ENCODE results near the gene PET117.
"Not testable (repeated sequence)": the region's sequence is repeated elsewhere in the genome, so short reads cannot be mapped to it uniquely, and the experiment has no call there.

PET117 gene

DNA sequence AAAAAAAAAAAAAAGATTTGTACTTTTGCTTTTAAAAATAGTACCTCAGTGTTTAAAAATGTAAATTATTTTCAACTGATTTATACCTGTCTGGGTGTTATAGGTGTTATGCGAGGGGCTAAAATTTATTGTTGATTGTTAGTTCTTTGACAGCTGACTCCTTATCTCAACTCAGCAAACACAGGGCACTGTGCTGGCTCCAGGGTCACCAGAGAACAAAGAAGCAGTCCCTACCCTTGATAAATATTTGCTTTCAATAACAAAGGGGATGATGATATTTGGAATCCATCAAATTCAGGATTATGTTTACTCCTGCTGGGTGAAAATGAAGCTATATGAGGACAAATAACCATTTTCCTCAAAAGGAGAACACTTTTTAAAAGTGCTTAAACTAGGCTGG, 34.2 kb upstream of the PET117 start:
- TF ChIP-seq POLR2A (IDR thresholded peaks at IDR 0.05; ENCODE audit: low read depth, low read length) (no peak), POLR2AphosphoS5 (IDR thresholded peaks at IDR 0.05; ENCODE audit: low read depth, low read length) (no peak)
- DNase-seq (ENCODE audit: insufficient read length, low spot score) (no peak), FAIRE-seq (no peak)

DNA sequence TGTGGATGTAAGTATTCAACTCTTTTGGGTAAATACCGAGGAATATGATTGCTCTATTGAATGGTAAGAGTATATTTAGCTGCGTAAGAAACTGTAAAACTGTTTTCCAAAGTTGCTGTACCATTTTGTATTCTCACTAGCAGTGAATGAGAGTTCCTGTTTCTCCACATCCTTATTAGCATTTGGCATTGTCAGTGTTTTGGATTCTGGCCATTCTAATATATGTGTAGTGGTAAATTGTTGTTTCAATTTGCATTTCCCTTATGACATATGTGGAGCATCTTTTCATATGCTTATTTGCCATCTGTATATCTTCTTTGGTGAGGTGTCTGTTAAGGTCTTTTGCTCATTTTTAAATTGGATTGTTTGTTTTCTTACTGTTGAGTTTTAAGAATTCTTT, 29.3 kb upstream of the PET117 start:
- no peak for DNase-seq (ENCODE audit: insufficient read length, low spot score)
- TF ChIP-seq POLR2AphosphoS5 (IDR thresholded peaks at IDR 0.05; ENCODE audit: low read depth, low read length) (no peak), POLR2A (IDR thresholded peaks at IDR 0.05; ENCODE audit: low read depth, low read length) (no peak), POU2F2 (IDR thresholded peaks at IDR 0.05; ENCODE audit: low read depth, low read length) (no peak), PAX5 (IDR thresholded peaks at IDR 0.05; ENCODE audit: insufficient read depth, low read length, severe bottlenecking) (no peak), SPI1 (IDR thresholded peaks at IDR 0.05; ENCODE audit: low read depth, low read length) (no peak)
- FAIRE-seq = no peak

DNA sequence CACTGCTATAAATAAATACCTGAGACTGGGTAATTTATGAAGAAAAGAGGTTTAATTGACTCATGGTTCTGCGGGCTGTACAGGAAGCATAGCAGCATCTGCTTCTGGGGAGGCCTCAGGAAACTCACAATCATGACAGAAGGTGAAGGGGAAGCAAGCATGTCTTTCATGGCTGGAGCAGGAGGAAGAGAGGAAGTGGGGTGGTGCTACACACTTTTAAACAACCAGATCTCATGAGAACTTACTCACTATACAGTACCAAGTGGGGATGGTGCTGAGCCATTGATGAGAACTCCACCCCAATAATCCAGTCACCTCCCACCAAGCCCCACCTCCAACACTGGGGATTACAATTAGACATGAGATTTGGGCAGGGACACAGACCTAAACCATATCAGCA, 9.1 kb upstream of the PET117 start:
- peak; percentile 16; the same call in 1 of the 2 replicates for TF ChIP-seq SPI1 (IDR thresholded peaks at IDR 0.05; ENCODE audit: low read depth, low read length)
- DNase-seq (ENCODE audit: insufficient read length, low spot score); FAIRE-seq: not testable (repeated sequence)

DNA sequence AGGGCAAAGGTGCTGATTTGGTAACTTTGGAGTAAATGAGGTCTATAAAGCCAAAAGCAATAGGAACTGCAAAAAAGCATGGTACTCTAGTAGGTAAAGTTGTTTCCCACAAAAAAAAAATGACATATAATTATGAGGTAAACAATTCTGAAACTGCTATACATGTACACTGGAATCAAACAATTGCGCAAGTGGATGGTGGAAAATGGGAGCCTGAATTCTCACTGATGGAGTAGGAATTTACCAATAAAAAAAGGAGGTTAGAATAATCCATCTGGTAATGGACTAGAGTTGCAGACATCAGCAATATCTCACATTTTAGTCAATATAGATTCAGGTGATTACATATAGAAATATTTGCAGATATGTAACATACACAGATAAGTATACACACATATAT, 5.0 kb upstream of the PET117 start:
- TF ChIP-seq POLR2A (IDR thresholded peaks at IDR 0.05; ENCODE audit: low read depth, low read length) (no peak), PAX5 (IDR thresholded peaks at IDR 0.05; ENCODE audit: insufficient read depth, low read length, severe bottlenecking) (no peak), TAF1 (IDR thresholded peaks at IDR 0.05; ENCODE audit: low read depth, low read length) (no peak), POU2F2 (IDR thresholded peaks at IDR 0.05; ENCODE audit: low read depth, low read length) (no peak), POLR2AphosphoS5 (IDR thresholded peaks at IDR 0.05; ENCODE audit: low read depth, low read length) (no peak), SPI1 (IDR thresholded peaks at IDR 0.05; ENCODE audit: low read depth, low read length) (no peak)
- DNase-seq (ENCODE audit: insufficient read length, low spot score) = no peak
- FAIRE-seq = no peak

DNA sequence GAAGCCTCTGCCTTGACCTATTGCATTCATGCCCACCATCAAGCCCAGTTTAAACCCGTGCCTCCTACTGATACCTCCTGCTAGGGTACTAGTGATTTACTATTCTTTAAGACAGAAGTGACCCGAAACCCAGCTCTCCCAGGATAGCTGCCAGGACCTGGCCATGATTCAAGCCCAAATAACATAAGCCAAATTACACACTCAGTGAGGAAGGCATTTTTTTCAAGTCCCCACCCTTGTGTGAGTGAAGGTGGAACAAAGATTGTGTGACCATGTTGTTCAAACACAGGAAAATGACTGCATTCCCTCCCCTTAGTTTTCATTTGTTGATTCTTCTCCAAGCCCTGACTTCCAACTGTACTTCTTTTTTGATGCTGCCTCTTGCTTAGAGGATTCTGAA, 3.7 kb upstream of the PET117 start:
- FAIRE-seq (no peak), DNase-seq (ENCODE audit: insufficient read length, low spot score) (no peak)
- TF ChIP-seq POLR2A (IDR thresholded peaks at IDR 0.05; ENCODE audit: low read depth, low read length) = no peak
- TF ChIP-seq TAF1 (IDR thresholded peaks at IDR 0.05; ENCODE audit: low read depth, low read length) = no peak
- TF ChIP-seq POU2F2 (IDR thresholded peaks at IDR 0.05; ENCODE audit: low read depth, low read length) = no peak
- no peak for TF ChIP-seq POLR2AphosphoS5 (IDR thresholded peaks at IDR 0.05; ENCODE audit: low read depth, low read length)
- no peak for TF ChIP-seq SPI1 (IDR thresholded peaks at IDR 0.05; ENCODE audit: low read depth, low read length)
- no peak for TF ChIP-seq PAX5 (IDR thresholded peaks at IDR 0.05; ENCODE audit: insufficient read depth, low read length, severe bottlenecking)

DNA sequence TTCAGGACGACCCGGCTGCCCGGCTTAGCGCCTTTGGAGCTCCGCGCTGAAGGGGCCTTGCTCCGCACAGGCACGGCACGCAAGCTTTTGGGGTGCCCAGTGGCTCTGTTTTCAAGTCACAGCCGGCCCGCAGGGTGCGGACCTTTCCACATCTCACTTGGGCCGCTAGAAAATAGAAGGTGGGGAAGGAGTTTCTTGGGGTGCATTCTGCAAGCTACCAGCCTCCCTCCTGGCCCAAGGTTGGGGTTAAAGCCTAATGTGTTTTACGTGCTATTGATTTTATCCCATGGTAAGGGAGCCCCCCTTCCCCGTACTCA, 561 bp downstream of the PET117 start:
- FAIRE-seq (no peak), DNase-seq (ENCODE audit: insufficient read length, low spot score) (peak; percentile 10)
- TF ChIP-seq TAF1 (IDR thresholded peaks at IDR 0.05; ENCODE audit: low read depth, low read length) (no peak), POLR2AphosphoS5 (IDR thresholded peaks at IDR 0.05; ENCODE audit: low read depth, low read length) (no peak), SPI1 (IDR thresholded peaks at IDR 0.05; ENCODE audit: low read depth, low read length) (no peak), POLR2A (IDR thresholded peaks at IDR 0.05; ENCODE audit: low read depth, low read length) (no peak), POU2F2 (IDR thresholded peaks at IDR 0.05; ENCODE audit: low read depth, low read length) (no peak), PAX5 (IDR thresholded peaks at IDR 0.05; ENCODE audit: insufficient read depth, low read length, severe bottlenecking) (no peak)

DNA sequence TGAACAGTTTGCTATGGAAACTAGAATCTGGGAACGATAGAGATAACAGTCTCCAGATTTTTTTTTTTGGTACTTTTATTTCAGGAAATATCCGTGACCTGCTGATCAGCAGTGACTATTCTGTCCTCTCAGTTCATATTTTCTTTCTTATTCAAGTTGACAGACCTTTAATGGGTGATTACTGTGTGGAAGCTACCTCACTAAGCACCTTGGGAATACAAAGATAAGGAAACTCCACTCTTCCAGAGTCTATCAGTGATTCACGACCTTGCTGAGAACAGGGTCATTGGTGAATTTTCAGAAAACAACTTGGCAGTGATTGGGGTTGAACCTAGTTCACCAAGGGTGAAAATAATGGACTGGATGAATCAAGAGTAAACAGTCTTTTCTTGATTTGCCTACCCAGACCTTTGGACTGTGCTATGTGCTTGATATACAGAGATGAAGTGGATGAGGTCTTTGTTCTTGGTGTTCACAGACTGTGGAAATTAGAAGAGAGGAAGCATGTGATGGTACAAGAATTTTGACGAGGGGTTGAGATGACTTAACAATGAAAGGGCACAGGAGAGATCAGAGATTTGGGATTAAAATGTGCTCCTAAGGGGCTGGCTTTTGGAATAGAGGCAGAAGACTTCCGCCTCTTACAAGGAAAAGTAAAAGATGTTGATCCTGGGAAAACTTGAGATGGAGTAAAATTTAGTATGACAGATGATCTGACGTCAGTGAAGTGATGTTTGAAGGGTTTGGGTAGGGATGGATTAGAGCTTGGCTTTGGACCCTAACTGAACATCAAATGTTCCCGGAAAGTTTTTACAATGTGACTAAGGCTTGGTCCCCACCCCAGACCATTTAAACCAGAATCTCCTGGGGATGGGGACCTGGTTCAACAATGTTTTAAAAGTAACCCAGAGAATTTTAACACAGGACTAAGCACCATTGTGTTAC, 1.2 kb downstream of the PET117 start:
- DNase-seq (ENCODE audit: insufficient read length, low spot score) (no peak), FAIRE-seq (no peak)

DNA sequence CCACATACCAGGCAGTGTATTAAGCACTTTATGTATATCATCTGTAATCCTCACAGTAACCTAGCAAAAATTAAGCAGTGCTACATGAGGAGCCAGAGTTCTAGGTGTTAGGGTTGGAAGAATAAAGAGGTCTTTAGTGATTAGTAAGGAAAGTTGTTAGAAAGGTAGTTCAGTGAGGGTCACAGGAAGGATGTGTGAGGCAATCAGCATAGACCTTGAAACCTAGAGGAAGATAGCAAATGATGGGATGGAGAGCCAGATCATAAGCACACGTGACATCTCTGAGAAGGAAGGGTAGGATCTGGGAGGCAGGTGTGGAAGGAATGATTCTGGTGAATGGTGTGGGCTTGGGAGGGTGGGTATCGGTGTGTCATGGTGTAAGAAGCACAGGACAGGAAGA, 2.2 kb downstream of the PET117 start:
- DNase-seq (ENCODE audit: insufficient read length, low spot score) (no peak), FAIRE-seq (peak; percentile 16)
- TF ChIP-seq SPI1 (IDR thresholded peaks at IDR 0.05; ENCODE audit: low read depth, low read length) (no peak), POLR2A (IDR thresholded peaks at IDR 0.05; ENCODE audit: low read depth, low read length) (no peak), POLR2AphosphoS5 (IDR thresholded peaks at IDR 0.05; ENCODE audit: low read depth, low read length) (no peak), POU2F2 (IDR thresholded peaks at IDR 0.05; ENCODE audit: low read depth, low read length) (no peak), TAF1 (IDR thresholded peaks at IDR 0.05; ENCODE audit: low read depth, low read length) (no peak), PAX5 (IDR thresholded peaks at IDR 0.05; ENCODE audit: insufficient read depth, low read length, severe bottlenecking) (no peak)

More for the DNA sequence above, 1.2 kb downstream of the PET117 start:
- TF ChIP-seq POLR2AphosphoS5 (IDR thresholded peaks at IDR 0.05; ENCODE audit: low read depth, low read length) = no peak
- no peak for TF ChIP-seq POLR2A (IDR thresholded peaks at IDR 0.05; ENCODE audit: low read depth, low read length)
- no peak for TF ChIP-seq PAX5 (IDR thresholded peaks at IDR 0.05; ENCODE audit: insufficient read depth, low read length, severe bottlenecking)
- TF ChIP-seq TAF1 (IDR thresholded peaks at IDR 0.05; ENCODE audit: low read depth, low read length) = no peak
- no peak for TF ChIP-seq SPI1 (IDR thresholded peaks at IDR 0.05; ENCODE audit: low read depth, low read length)
- no peak for TF ChIP-seq POU2F2 (IDR thresholded peaks at IDR 0.05; ENCODE audit: low read depth, low read length)

DNA sequence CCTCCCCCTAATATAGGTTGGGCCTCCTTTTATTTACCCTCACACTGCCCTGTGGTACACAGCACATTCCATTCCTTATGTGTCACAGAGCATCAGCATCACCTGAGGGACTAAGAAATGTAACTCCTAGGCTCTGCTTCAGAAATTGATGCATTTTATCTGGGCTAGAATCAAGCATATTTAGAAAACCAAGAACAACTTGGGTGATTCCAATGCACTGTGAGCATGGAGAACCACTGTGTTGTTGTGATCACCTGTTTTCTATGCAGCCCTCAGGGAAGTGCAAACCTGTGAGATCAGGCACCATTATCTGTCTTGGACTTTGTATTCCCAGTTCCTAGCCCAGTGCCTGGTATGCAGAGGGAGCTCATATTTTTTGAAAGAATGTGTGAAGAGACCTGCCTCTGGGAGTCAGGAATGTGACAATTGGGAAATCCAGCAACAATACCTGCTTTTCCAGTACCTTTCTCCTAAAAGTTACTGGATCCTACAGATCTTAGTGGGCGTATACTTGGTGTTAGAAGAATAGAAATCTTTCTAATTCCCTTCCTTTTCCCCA, 7.0 kb downstream of the PET117 start:
- TF ChIP-seq POLR2A (IDR thresholded peaks at IDR 0.05; ENCODE audit: low read depth, low read length) (no peak), POU2F2 (IDR thresholded peaks at IDR 0.05; ENCODE audit: low read depth, low read length) (no peak), TAF1 (IDR thresholded peaks at IDR 0.05; ENCODE audit: low read depth, low read length) (no peak), PAX5 (IDR thresholded peaks at IDR 0.05; ENCODE audit: insufficient read depth, low read length, severe bottlenecking) (no peak), SPI1 (IDR thresholded peaks at IDR 0.05; ENCODE audit: low read depth, low read length) (no peak), POLR2AphosphoS5 (IDR thresholded peaks at IDR 0.05; ENCODE audit: low read depth, low read length) (no peak)
- no peak for FAIRE-seq
- DNase-seq (ENCODE audit: insufficient read length, low spot score) = no peak

DNA sequence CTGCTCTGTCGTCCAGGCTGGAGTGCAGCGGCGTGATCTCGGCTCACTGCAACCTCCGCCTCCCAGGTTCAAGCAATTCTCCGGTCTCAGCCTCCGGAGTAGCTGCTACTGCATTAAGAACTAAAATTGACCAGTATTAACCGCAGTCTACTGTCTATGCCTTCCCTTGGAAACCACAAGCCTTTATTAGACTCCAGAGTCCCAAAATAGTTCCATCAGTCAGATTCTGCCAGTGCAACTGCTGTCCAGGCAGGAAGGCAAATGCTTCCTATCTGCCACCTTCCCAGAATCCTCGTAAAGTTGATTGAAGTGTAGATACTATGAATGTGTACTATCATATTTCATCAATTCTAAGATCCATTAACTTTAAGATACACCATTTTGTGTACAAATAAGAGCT, 16.7 kb downstream of the PET117 start:
- TF ChIP-seq POLR2AphosphoS5 (IDR thresholded peaks at IDR 0.05; ENCODE audit: low read depth, low read length) (no peak), POU2F2 (IDR thresholded peaks at IDR 0.05; ENCODE audit: low read depth, low read length) (no peak), SPI1 (IDR thresholded peaks at IDR 0.05; ENCODE audit: low read depth, low read length) (no peak), TAF1 (IDR thresholded peaks at IDR 0.05; ENCODE audit: low read depth, low read length) (no peak), PAX5 (IDR thresholded peaks at IDR 0.05; ENCODE audit: insufficient read depth, low read length, severe bottlenecking) (no peak), POLR2A (IDR thresholded peaks at IDR 0.05; ENCODE audit: low read depth, low read length) (no peak)
- FAIRE-seq = no peak
- DNase-seq (ENCODE audit: insufficient read length, low spot score) = no peak

All from GM12891 (cell line).